ENCODE results near the gene CST2.
"Not testable (repeated sequence)": the region's sequence is repeated elsewhere in the genome, so short reads cannot be mapped to it uniquely, and the experiment has no call there.

CST2 gene, protein sequence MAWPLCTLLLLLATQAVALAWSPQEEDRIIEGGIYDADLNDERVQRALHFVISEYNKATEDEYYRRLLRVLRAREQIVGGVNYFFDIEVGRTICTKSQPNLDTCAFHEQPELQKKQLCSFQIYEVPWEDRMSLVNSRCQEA

DNA sequence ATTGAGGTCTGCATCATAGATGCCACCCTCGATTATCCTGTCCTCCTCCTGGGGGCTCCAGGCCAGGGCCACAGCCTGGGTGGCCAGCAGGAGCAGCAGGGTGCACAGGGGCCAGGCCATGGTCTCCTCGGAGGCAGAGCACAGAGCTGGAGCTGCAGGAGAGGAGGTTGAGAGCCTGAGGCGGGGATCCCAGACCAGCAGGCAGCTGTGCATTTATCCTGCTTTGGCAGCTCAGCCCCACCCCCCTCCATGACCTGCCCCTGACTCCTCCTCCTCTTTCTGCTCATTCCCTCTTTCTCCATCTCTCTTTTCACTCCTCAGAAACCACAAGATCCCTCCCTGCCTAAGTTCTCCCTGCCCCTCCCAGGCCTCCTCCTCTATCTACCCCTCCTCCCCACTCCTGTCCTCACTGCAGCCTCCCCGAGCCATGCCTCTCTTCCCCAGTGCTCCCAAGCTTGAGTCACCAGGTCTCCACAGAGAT, at the start of gene CST2:
TSS of gene CST2 (minus strand) at position 189 of the 481 bp plus-strand sequence. CDS start at position 120, 69 bp downstream.
- DNase-seq: no peak

DNA sequence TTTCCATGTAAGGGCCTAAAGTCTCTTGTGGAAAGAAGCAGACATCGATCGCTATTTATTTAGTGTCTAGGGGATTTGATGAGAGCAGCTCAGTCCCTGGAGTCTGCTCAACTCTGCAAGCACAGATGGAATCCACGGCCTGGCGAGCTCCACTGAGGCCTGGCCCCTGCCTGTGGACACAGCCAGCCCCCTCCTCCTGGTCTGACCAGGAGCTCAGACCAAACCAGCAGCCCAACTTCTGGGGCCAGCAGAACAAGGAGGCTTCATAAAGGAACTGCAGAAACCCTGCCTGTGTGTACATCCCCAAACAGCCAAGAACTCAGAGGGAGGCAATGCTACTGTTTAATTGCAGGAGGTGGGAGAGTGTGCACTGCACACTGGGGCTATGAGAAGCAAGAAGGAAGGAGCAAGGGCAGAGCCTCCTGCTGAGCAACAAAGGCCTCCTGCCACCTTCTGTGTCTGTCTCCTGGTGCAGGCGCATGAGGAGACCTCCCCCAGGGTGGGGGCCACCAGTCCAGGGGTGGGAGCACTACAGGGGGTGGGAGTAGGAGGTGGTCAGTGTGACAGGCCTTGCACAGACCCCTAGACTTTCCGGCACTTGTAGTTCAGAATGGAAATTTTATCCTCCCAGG, 49.2 kb upstream of the CST2 start:
- DNase-seq: no peak

DNA sequence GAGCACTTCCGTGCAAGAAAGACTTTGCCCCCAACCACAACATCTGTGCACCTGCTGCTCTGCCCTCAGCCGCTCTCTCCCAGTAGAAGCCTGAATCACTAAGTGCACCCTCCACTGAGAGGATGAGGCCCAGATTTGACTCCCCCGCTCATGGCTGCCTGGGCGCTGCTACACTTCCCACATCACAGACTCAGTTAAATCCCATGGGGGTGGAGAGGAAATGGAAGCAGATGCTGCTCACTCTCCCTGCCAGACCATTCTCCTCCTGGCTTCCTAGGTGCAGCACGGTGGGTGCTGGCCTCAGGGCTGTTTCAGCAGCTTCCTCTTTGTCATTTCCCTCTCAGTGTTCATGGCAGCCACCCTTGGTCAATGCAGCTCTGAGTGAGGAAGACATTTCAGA, 48.2 kb upstream of the CST2 start:
- DNase-seq: no peak

DNA sequence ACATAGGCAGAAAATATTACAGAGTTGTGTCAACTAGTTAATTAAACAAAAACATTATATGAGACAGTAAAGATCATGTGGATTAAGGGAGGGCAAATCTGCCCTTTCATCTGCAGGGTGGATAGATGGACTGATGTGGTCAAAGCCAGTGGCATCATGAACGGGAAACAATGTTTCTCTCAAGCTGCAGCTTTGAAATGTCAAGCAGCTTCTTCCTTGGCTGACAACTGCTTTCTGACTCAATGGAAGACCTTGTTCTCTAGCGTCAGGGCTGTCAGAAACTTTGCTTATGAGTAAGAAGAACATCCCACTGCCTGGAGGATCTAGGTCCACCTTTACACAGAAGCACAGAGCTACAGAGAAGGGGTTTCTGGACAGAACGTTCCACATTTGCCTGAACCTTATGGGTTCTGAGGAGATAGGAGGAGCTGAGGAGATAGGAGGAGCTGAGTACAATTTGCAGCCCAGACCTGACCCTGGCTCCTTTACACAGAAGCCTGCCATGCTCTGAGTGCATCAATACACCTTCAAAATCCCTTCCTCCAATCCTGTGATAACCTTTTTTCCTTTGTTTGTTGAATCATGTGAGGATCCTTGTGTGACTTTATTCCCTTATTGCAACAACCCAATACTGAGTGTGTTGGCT, 47.0 kb upstream of the CST2 start:
- DNase-seq: no peak

DNA sequence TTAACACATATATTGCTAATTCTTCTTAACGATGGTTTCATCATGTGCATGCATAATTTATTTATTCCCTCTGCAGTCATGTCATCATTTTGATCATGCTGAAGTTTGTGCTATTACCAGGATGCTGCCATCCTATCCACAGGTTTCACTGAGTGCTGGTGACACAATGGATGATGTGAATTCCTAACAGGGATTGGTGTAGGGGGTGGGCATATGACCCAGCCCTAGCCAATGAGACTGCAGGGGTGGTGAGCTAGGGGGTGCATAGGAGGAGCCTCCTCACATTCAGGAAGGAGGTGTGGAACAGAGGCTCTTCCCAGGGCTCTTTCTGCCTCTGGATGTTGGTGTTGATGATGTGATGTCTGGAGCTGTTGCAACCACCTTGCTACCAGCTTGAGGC, 45.5 kb upstream of the CST2 start:
- DNase-seq: no peak

DNA sequence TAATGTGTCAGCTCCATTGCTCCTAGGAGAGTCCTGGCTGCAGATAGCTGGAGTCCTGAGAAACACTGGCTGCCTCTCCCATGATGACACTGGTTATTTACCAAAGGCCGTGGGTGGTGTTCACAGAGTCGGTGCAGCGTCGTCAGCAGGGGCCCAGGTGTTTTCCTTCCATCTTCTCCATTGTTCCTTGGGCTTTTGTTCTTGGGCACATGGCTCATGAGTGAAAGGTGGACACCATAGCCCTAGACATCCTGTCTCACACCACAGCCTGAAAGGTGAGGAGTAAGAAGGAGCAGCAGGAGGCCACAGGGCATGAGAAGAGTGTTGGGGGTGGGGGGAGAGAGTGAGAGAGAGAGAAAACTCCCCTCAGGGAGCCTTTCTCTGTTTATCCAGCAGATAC, 43.9 kb upstream of the CST2 start:
- DNase-seq: no peak

DNA sequence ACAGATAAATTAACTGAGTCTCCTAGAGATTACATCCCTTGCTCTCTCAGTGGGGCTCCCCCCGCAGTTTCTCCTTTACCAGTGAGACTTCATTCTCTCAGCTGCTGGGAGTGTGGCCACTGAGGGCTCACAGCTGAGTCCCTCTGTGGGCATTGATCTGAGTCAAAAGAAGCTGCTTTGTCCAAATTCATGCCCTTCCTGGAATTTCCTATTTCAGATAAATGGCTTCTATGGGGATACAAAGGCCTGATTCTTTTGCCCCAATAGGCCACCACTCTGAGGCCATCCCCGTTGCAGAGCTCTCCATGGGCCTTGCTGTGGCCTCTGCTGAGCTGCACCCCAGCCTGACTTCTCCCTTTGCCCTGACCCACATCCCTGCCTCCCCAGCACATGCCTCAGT, 43.0 kb upstream of the CST2 start:
- DNase-seq: no peak

DNA sequence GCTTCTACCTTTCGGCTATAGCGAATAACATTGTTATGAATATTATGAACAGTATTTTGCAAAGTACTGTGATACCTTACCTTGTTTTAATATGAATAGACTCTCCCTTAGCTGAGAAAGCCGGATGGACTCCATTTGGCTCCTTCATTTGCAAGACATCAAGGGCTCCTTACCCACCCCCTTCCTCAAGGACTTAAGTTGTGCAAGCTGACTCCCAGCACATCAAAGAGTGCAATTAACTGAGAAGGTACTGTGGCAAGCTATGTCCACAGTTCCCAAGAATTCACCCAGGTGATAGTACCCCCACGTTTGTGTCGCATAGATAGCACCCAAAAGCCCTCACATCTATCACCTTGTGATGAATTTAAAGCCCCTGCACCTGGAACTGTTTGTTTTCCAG, 41.8 kb upstream of the CST2 start:
- DNase-seq: no peak

DNA sequence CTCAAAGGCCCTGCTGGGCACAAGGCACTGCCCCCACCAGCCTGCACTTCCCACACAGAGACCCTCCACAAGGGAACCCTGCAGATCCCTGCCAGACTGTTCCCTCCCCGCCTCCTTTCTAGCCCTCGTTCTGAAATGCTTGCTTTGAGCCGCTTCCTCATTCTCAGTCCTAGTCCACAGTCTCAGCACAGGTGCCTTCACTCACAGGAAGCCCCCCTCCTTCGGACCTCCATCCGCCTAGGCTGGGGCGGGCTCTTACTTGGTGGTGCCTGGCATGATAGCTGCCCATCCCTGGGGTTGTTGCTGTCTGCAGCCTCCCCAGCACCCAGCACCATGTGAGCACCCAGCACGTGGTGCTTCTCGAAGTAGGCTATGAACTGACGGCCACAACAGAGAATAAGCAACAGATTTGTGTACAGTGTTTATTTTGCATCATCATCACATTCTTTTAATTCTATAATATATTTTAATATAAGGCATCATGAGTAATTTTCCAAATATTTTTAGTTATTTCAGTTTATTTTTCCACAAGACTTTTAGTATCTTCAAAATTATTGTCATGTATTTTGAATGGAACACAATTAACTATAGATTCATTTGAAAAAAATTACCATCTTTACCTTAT, 40.7 kb upstream of the CST2 start:
- DNase-seq: no peak

DNA sequence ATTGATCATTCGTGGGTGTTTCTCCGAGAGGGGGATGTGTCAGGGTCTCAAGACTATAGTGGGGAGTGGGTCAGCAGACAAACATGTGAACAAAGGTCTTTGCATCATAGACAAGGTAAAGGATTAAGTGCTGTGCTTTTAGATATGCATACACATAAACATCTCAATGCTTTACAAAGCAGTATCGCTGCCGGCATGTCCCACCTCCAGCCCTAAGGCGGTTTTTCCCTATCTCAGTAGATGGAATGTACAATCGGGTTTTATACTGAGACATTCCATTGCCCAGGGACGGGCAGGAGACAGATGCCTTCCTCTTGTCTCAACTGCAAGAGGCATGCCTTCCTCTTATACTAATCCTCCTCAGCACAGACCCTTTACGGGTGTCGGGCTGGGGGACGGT, 34.2 kb upstream of the CST2 start:
- not testable (repeated sequence) for DNase-seq

DNA sequence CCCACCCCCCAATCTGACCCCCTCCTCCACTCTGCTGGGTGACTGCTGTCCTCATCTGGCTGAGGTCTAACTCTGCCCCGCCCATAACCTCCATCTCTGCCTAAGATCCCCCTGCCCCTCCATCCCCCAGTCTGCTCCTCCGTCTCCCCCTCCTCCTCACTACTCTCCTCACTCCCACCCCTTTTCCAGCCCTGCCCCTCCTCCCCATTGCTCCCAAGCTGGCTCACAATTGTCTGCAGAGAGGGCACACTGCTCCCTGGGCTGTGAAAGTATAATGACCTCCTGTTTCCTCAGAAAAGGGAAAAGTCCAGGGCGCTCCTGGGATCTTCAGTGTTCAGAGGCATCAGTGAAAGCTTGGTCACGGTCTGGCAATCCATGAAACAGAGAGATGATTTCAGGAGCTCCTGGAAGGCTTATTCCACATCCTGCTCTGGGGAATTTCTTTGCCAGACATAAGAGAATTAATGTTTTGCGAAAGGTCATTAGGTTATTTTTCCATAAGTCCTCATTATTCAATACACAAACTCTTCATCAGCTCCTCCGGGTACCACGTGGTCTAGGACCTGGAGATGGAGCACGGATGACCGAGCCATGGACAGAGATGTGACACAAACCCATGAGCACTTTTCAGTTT, 31.6 kb upstream of the CST2 start:
- no peak for DNase-seq

DNA sequence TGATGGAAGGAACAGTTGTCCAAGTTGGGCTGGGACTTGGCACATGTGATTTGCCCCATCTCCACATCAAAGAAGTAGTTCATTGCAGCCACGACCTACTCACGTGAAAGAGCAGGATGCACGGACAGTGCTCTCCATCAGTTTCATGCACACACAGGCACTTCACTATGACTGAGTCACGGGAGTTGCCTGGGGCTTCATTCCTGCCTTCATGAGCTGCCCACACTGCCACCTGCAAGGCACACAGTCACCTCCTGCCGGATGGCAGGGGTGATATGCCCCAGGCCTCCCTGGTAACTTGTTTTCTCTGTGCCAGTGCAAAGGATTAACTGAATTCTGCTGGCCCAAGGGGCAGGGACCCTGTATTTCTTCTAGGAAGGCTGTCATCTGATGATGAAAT, 30.2 kb upstream of the CST2 start:
- no peak for DNase-seq

DNA sequence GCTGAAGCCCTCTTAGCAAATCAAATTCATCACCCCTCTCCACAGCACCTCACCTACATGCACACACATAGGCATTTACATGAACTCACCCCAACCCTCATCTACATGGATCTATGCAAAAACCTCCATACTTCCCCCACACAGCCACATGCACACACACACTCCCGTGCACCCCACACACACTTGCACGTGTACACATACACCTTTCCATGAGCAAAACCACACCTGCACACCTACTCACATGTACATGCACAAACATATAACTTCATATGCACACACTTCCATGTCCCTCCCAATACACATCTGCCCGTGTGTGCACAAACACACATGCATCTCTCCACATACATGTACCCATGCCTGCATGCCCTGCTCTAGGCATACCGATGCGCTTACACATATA, 29.7 kb upstream of the CST2 start:
- DNase-seq: no peak

DNA sequence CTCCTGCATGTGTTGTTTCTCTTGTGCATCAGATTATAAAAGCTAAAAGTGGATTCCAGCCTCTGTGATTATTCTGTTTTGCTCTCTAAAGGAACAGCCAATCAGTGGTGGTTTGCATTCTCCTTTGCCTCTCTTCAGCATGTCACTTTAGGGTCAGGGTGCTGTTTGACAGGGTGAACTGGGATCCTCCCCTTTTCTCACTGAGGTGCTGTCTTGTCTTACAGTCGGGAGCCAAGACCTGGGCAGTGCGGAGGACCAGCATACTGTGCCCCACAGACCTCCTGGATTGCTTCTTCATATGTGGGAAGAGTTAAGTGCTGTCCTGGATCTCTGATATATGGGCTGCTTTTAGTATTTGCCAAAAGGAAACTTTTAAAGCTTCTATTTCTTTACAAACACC, 15.2 kb upstream of the CST2 start:
- DNase-seq: no peak

DNA sequence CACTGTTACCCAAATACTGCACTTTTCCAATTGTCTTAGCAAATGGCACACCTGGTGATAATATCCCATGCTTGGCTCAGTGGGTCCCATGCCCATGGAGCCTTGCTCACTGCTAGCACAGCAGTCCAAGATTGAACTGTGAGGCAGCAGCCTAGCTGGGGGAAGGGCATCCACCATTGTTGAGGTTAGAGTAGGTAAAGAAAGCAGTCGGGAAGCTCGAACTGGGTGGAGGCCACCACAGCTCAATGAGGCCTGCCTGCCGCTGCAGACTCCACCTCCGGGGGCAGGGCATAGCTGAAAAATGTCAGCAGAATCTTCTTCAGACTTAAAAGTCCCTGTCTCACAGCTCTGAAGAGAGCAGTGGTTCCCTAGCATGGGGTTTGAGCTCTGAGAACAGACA, 9.2 kb upstream of the CST2 start:
- no peak for DNase-seq

DNA sequence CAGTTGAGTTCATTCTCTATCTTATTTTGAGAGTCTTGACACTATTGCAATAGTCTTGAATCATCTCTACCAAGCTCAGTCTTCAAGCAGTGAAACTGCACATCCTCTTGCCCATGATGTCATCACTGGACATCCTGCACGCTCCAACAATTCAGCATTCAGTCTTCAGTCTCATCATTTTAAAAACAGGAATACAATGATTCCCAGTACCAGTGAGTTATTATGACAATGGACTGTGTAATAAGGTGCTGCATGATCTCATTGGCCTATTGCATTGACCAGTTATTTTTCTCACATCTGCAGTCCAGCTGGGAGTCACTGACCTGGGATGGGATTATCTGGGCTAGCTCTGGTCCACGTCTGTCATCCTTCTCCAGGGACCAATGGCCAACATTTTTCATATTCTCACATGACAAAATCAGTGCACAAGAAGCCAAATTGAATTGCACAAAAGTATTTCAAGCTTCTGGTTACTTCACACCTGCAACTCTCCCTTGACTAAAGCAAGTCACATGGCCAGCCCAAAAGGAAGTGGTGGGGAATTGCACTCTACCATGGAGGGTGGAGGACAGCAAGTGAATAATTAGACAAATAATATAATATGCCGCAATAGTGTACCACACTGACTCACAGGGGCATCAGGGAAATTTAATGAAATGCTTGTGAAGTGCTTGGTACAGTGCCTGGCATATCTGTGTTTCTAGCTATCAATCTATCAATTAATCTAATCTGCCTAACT, 6.4 kb upstream of the CST2 start:
- DNase-seq: no peak

DNA sequence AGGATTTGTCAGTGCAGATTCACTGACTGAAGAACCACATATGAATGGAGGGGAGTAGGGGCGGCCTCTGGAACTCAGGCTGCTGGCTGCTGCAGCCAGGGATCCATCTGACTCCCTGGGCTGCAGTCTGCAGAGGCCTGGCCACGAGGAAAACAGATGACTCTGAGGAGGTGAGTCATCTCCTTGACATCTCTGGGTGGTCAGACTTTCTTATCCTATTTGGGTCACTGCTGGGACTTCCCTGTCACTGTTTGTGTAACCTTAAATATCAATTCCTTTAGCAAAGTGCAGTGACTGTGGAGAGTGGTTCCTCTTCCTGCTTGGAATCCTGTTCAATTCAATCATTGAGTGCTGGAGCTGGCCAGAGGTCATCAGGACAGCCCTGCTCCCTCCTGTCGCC, 5.4 kb upstream of the CST2 start:
- not testable (repeated sequence) for DNase-seq

DNA sequence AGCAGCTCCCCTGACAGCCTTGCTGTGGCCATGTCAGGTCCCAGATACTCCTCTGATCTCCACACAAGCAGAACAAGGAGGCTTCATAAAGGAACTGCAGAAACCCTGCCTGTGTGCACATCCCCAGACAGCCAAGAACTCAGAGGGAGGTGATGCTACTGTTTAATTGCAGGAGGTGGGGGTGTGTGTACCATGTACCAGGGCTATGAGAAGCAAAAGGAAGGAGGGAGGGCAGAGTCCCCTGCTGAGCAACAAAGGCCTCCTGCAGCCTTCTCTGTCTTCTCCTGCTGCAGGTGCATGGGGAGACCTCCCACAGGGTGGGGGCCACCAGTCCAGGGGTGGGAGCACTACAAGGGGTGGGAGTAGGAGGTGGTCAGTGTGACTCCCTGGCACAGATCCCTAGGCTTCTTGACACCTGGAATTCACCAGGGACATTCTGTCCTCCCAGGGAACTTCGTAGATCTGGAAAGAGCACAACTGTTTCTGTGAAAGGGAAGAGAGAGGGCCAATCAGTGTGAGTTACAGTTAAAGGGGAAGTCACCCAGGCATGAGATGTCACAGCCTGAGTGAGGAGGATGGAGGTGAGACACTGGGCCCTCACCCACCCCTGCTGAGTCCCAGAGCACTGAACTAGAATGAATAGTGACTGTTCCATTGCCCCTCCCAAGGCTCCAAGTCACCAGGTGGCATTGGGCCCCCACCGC, 2.8 kb downstream of the CST2 start:
- DNase-seq: no peak

DNA sequence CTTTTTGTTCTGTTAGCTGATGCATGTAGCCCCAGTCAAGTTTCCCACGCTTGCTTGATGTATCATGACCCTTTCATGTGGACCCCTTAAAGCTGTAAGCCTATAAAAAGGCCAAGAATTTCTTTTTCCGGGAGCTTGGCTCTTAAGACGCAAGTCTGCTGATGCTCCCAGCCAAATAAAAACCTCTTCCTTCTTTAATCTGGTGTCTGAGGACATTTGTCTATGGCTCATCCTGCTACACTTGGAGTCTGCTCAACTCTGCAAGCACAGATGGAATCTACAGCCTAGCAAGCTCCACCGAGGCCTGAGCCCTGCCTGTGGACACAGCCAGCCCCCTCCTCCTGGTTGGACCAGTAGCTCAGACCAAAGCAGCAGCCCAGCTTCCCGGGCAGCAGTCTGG, 3.4 kb downstream of the CST2 start:
- DNase-seq: no peak

DNA sequence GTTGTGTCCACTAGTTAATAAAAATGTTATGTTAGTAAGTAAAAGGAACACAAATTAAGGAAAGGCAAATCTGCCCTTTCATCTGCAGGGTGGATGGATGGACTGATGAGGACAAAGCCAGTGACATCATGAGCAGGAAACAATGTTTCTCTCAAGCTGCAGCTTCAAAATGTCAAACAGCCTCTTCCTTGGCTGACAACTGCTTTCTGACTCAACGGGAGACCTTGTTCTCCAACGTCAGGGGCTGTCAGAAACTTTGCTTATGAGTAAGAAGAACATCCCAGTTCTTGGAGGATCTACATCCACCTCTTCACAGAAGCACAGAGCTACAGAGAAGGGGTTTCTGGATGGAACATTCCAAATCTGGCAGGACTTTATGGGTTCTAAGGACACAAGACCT, 6.0 kb downstream of the CST2 start:
- DNase-seq: no peak

DNA sequence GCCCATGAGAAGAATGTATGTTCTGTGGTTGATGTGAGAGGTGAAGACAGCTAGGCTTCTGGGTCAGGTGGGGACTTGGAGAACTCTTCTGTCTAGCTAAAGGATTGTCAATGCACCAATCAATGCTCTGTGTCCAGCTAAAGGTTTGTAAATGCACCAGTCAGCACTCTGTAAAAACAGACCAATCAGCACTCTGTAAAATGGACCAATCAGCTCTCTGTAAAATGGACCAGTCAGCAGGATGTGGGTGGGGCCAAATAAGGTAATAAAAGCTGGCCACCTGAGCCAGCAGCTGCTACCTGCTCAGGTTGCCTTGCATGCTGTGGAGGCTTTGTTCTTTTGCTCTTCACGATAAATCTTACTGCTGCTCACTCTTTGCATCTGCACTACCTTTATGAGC, 15.0 kb downstream of the CST2 start:
- DNase-seq: not testable (repeated sequence)

DNA sequence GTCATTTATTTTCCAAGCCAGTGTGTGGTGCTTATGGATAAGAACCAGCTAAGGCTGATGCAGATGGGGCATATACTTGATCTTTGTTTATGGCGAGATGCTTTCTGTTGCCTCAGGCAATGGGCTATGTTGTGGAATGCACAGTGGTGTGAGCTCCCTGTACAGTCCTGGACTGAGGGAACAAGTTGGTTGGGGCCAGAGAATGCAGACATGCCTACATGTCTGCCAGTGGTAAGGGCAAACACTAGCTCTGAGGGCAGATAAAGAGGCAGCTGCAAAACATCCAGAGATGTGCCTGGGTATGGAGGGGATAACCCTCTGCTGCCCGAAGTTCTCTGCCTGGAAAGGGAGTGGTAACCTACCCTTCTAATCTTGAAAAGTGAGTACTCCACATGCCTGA, 16.2 kb downstream of the CST2 start:
- DNase-seq: not testable (repeated sequence)
